Left renal pelvis (tissue), 4 donors: ENCODE data around the gene ANKRD35. TPM values are rescaled to one million over a fixed set of nuclear protein-coding genes. Genes with fewer than 3 reads are reported as not detected.
"Not testable (repeated sequence)": the region's sequence is repeated elsewhere in the genome, so short reads cannot be mapped to it uniquely, and the experiment has no call there.

Experiments used
- DNase-seq, 4 donors: peaks; one replicate each; pipeline ENCODE4 v3.0.0-alpha.2; 2013; ENCODE audit warnings: low read depth in 4 of 4, low spot score in 3 of 4
- polyA plus RNA-seq, 4 donors: library from polyadenylated mRNA; unstranded; fragments of 120-200 nt; gene quantifications; one replicate each; pipeline ENCODE4 v1.2.1, GENCODE V29; 2013; ENCODE audit not compliant: insufficient read length in 4 of 4

The ANKRD35 gene
- polyA plus RNA-seq, 4 donors = 2.0 to 4.9 (median 2.4) TPM

DNA sequence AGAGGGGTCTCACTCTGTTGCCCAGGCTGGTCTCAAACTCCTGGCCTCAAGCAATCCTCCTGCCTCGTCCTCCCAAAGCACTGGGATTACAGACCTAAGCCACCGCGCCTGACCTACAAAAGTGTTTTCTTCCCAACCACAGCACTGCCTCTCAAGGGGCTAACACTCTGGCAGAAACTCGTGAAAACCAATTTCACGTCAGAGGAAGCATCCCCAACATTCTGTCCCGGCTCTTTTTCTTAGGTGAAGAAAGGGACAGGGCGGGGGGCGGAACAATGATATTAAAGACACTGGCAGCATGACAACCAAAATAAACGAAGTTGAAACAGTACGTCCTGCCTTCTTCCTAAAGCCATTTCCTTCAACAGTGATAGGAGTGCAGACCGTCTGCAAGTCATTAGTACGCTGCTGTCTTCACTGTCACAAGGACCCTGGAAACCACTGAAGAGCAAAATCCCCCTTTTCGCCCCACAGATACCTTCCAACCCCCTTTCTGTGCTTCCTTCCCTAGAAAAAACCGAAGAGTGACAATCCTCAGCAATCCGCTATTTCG lies 62.8 kb downstream of the ANKRD35 start:
- not testable (repeated sequence) for DNase-seq

DNA sequence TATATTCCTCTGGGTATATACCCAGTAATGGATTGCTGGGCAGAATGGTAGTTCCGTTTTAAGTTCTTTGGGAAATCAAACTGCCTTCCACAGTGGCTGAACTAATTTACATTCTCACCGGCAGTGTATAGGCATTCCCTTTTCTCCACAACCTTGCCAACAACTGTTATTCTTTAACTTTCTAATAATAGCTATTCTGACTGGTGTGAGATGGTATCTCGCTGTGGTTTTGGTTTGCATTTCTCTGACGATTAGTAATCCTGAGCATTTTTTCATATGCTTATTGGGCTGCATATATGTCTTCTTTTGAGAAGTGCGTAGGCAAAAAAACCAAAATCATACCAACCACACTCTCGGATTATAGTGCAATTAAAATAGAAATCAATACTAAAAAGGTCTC lies 67.6 kb downstream of the ANKRD35 start:
- DNase-seq = not testable (repeated sequence)

Other genes with a start within 250 kb of the ANKRD35 start
- 100 to 1,000 TPM in 3 of 4 donors, 1 to 10 TPM in 1; 4.1 to 204 (median 147) TPM for gene PDZK1, start 178.5 kb downstream of the ANKRD35 start, polyA plus RNA-seq
- 1 to 10 TPM in 3 of 4 donors, under 1 TPM in 1; 0.70 to 2.9 (median 1.2) TPM for gene CD160, start 166.4 kb downstream of the ANKRD35 start, polyA plus RNA-seq
- 10 to 100 TPM; 12.7 to 20.2 (median 16.2) TPM for gene RNF115, start 61.8 kb downstream of the ANKRD35 start, polyA plus RNA-seq
- gene POLR3C, start 61.7 kb downstream of the ANKRD35 start, polyA plus RNA-seq = 10 to 100 TPM; 29.5 to 36.7 (median 35.1) TPM
- 1 to 10 TPM; 4.4 to 7.4 (median 5.8) TPM for gene NUDT17, start 40.2 kb downstream of the ANKRD35 start, polyA plus RNA-seq
- 10 to 100 TPM; 54.0 to 80.5 (median 57.7) TPM for gene PIAS3, start 26.8 kb downstream of the ANKRD35 start, polyA plus RNA-seq
- gene ITGA10, start 24.2 kb upstream of the ANKRD35 start, polyA plus RNA-seq = 1 to 10 TPM in 3 of 4 donors, under 1 TPM in 1; 0.64 to 2.8 (median 1.5) TPM
- gene PEX11B, start 32.9 kb upstream of the ANKRD35 start, polyA plus RNA-seq = 10 to 100 TPM; 37.2 to 60.5 (median 54.1) TPM
- gene RBM8A, start 41.6 kb upstream of the ANKRD35 start, polyA plus RNA-seq = 100 to 1,000 TPM; 149 to 227 (median 195) TPM
- gene LIX1L, start 72.2 kb upstream of the ANKRD35 start, polyA plus RNA-seq = 10 to 100 TPM; 21.6 to 58.4 (median 30.7) TPM
- gene ANKRD34A, start 78.7 kb upstream of the ANKRD35 start, polyA plus RNA-seq = 1 to 10 TPM in 1 of 4 donors, under 1 TPM in 3; 0.49 to 1.1 (median 0.65) TPM
- 10 to 100 TPM; 30.5 to 39.9 (median 39.3) TPM for gene POLR3GL, start 78.8 kb upstream of the ANKRD35 start, polyA plus RNA-seq
- 100 to 1,000 TPM; 408 to 575 (median 469) TPM for gene TXNIP, start 110.7 kb upstream of the ANKRD35 start, polyA plus RNA-seq
- gene HJV, start 135.9 kb upstream of the ANKRD35 start, polyA plus RNA-seq = under 1 TPM; 0.08 to 0.45 (median 0.19) TPM